Stimulated activated naive CD4-positive, alpha-beta T cell treated with Interleukin-2 at 50 U/mL for 16 hours (primary cell): ENCODE data around the gene PAIP2B.

Source experiments
- DNase-seq: peaks from one replicate; lab custom pipeline; 2025; lab: John Stamatoyannopoulos, UW

PAIP2B gene

DNA sequence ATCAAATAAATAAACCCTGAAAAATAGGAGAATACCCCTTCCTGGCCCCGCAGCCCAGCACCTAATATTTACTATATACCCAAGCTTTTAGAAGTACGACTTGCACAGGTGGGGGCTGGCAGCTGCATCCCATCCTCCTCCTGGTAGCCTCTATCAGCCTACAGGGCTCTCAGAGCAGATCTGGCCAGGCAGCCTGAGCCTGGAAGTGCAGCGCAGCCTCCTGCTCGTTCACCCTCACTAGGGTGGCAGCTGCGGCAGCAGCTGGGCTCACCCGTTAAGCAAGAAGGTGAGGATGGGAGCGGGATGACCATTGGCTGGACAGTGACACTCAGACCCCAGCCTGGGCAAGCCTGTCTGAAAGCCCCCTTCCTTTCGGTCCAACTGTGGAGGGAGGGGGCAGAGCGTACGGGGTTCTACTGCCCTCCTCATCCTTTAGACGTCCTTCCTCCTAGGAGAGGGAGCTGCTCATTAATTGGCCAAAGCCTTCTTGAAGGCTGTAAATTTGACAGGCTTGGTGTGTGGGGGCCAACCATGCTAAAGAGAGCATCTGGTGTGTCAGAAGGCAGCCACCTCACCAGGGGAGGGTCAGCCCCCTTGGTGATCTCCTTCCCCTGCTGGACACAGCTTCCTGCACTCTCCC lies 73.2 kb downstream of the PAIP2B start:
- no peak for DNase-seq

DNA sequence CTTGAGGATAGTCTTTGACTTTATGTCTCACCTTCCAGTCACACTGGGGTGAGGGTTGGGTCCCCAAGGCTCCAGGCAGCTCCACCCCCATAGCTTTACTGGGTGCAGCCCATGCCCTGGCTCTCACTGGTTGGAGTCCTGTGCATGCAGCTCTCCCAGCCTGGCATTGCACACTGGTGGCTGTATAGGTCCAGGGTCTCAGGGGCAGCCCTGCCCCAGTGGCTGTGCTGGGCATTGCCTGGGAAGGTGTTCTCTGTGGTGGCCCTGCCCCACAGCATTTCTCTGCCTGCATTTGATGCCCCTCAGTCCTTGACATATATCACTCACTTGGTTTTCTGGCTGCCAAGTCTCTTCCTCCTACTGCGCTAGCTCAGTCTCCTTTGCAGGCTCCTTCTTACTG lies 75.3 kb downstream of the PAIP2B start:
- no peak for DNase-seq

DNA sequence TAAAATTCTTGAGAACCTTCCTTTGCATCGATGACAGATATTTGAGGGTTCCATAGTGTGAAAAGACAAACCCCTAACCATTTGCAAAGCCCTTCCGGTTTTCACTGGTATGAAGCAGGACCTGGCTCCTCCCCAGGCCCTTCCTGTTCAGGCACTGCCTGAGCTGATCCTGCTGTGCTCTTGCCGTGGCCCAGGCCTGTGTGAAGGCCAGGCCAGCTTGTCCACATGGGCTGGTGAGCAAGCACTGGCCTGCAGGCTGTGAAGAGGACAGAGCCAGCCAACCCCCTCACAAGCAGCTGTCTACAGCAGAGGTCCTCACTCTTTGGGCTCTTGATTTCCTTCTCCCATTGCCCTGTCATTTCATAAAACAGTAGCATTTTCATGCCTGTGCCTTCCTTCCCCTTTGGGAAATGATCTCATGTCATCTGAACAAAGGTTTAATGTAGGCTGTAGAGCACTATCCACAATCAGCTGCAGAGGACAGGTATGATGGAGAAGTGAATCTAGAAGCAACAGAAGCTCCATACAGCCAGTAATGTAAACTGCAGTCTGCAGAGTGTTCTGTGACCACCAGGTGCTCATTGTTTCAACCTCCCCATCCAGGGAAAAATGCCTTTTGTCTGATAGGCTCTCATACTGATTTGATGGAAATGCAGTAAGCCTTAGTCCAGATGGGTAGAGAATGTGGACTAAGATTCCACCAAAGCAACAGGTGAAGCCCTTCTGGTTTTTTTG lies 76.7 kb downstream of the PAIP2B start:
- DNase-seq = no peak

DNA sequence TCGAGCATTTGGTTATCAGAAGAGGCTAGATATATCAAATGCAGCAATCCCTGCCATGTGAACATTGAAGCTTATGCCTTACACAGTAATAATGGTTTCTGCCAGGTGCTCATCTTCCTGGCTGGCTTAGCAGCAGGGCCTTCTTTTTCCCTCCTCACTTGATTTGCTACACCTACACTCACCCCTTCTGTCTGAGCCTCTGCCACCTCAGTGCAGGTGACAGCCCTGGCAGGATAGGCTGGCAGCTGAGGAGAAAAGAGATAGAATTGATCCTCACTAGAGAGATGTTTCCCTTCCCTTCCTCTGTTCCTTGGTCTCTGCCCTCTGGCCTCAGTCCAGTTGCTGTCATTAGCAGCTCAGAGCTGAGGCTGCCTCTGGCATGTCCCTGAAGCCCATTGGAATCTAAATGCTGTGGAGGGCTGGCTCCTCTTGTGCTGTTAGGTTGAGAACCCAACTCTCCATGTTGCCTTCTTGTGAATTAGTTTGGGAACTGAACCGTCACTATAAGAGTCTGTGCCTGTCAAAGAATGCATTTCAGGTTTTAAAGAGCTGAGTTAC lies 78.3 kb downstream of the PAIP2B start:
- no peak for DNase-seq

DNA sequence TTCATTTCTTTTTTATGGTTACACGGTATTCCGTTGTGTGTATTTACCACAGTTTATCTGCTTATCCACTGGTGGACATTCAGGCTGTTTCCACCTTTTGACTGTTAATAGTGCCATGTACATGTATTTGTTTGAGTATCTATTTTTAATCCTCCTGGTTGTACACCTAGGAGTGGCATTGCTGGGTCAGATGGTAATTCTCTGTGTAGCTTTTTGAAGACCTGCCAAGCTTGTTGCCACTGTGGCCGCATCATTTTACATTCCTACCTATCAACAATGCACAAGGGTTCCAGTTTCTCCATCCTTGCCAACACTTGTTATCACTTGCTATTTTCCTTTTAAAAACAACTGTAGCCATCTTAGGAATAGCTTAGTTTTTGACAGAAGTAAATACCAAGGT lies 83.1 kb downstream of the PAIP2B start:
- no peak for DNase-seq

DNA sequence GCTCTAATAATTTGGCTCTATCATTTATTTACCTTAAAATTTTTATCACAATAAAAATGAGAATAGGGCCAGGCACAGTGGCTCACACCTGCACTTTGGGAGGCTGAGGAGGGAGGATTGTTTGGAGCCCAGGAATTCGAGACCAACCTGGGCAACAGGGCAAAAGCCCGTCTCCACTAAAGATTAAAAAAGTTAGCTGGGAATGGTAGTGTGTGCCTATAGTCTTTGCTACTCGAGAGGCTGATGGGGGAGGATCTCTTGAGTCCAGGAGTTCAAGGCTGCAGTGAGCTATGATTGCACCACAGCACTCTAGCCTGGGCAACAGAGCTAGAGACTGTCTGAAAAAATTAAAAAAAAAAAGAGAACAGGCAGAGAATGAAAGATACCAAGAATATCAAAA lies 90.7 kb downstream of the PAIP2B start:
- DNase-seq = no peak

DNA sequence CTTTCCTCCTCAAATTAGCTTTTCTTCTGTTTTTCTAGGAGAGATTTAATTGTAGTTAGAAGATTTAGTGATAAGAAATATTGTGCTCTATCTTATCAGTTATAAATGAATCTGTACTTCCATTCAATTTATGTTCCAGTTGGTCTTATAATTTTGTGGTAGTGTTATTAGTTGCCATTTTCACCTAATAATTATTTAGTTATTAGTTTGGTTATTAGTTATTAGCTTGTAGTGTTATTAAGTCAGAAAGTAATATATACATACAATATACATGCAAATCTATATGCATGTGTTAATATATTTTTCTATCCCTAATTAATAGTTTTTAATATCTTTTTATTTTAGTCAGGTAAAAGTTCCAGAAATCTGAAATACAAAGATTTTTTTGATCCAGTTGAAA lies 93.3 kb downstream of the PAIP2B start:
- DNase-seq = no peak
